Activated effector memory CD4-positive, alpha-beta T cell treated with Interleukin-2 at 50 U/mL for 16 hours (primary cell): Measurements from ENCODE around the gene NEDD4L.

Source experiments
- DNase-seq: peaks from one replicate; pipeline ENCODE4 v3.0.0-alpha.2; 2020

The NEDD4L gene

DNA sequence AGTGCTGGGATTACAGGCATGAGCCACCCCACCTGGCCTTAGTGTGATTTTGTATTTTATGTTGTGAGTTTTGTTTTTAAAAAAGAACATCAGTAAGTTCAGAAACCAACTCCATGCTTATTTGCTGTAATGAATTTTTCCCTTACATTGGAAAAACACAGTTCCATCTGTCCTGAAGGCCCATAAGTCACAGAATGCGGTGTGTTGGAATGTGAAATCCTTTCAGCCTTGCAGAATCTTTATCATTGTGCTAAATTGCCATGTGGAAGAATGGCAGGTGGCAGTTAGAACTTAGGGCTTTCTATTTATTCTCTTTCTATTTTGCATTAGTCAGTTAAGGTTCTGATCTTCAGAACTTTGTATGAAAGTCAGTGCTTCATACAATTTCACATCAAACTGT is 52.6 kb downstream of the NEDD4L start:
- DNase-seq = no peak

DNA sequence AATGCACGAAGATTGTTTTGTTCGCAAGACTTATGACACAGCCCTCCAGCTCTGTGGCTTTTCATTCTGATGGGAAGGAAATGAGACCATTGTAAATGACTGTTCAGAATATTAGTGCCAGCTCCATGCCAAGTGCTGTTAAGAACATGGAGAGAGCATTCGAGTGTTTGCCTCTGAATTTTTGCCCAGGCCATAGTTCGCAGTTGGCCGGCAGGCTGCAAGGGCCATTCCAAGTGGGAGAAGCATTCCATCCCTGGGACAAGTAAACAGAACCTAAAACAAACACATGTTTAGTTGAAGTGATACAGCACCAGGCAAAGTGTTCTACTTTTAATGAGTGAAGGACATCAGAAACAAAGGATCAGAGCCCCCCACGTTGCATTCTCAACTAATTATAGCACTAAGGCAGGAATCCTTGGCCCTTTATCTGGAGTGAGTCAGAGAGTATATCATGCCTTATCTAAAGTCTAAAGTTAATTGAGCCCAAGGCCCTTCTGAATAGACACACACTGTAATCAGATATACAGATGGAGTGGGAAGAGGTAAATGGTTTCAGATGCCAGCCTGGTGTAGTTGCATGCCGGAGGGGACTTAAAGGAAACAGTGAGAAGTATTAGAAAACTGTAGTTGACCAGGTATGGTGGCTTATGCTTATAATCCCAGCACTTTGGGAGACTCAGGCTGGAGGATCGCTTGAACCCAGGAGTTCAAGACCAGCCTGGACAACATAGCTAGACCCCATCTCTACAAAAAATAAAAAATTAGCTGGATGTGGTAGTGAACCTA is 53.3 kb downstream of the NEDD4L start:
- no peak for DNase-seq

DNA sequence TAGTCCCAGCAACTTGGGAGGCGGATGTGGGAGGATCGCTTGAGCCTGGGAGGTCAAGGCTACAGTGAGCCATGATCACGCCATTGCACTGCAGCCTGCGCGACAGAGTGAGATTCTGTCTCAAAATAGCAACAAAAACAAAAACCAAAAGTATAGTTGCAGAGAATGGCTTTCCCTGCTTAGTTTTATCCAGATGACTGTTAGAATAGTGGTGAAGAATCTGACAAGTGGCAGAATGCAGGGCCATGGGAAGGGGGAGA is 53.8 kb downstream of the NEDD4L start:
- DNase-seq = no peak

DNA sequence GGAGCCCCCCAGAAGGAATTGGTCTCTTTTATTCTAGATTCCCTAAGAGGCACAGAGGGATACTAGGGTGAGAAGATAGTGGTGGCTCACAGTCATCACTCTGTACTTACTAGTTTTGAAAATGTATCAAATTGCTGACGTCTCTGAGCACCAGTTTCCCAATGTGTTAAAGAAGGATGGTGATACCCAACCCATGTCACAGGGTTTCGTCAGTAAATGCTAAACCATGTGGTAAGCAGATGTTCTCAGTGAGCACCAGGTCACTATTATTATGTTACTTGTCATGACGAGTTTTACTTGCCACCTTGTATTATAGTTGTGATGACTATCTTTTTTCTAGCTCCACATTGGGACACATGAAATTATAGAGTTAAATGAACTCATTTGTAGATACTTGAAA is 54.7 kb downstream of the NEDD4L start:
- DNase-seq = no peak

DNA sequence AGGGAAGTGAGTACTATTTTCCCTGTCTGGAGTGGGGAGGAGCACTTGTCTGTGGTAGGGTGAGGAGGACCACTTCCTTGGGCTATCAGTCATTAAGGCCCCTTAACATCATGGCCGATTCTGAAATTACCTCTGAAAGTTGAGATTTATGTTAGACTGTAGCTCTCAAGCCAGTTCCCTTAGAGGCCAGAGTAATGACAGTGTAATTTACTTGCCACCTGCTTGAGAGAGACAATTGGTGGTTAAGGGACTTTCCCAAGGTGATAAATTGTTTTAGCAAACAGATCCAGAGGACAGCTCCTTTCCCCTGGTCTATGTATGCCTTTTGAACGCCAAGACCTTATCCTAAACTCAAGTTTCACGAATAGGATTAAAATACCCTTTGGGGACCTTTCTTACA is 56.1 kb downstream of the NEDD4L start:
- no peak for DNase-seq

DNA sequence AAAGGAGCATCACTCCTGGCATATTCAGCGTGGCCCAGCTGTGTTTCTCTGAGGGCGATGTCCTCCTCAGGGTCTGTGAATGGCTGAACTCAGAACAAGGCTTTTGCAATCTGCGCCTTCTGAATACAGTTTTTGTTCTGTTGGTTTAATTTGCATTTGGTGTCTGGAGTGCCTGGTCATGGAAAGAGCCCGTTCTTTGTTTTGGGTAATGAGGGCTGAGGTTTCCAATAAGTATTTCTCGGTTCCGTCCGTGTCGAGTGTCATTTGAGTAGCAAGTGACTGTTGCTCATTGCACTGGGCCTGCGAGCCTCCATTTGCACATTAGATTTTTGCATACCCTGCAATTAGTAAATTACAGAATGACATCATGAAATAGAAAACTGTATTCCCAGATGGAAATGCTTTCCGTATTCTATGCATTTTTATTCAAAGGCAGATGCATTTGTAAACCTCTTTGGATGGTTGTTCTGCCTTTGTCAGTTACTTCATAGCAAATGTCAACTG is 57.3 kb downstream of the NEDD4L start:
- DNase-seq = no peak

DNA sequence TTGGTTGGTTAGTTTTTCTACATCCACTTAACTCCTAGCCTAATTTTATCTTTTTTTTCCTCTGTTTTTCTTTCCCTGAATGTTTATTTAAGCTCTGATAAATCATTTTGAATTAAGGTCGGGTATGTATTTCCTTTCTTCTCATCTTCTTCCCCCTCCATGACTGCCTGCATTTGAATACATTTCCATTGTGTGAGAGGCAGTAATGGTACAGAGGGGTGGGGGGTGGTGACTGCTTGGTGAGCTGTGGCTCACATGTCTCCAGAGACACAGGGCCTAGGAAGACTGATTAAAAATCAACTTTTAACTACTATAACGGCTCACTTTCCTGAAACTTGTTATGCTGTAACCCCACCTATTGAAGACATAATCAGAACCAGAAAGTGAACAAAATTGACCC is 58.0 kb downstream of the NEDD4L start:
- no peak for DNase-seq

DNA sequence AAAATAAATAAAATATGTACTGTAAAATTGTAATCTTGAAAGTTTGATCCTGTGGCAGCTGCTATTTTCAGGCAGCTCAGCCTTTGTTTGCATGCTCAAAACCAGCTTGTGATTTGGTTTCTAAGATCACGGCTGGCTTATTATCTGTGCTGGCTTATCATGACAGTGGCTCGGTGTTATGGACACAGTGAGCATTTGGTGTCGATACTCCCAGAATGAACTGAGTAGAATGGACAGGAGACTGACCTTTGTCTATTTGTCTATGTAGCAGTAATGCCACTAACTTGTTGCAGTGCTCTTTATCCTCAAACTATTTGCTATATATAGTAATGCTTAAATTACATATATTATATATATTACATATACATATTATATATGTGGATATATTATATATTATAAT is 58.8 kb downstream of the NEDD4L start:
- DNase-seq = no peak

DNA sequence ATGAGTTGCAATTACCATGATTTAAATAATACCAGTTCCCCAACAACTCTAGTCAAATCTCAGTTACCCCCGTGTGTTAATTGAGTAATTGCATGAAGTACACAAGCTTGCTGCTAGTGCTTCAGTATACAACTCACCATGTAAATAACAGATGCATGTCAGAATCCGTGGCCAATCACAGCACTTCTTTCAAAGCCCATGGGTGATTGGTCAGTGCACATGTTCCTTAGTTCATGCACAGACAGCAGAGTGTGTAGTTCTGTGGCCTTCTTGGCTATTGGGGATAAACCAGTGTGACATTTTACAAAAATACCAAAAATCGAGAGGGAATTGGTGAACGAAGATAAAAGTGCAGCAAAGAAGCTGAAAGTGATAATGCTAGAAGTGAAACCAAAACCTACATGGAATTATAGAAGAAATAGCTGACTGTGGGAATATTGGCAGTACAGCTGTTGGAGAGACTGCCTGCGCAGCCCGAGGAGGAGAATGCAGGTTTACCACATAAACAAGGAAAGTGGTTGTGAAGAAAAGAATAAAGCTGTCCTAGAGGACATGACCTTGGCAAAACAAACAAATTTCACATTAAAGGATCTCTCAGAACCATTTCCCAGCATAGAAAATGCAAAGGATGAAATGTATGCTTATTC is 59.4 kb downstream of the NEDD4L start:
- no peak for DNase-seq

DNA sequence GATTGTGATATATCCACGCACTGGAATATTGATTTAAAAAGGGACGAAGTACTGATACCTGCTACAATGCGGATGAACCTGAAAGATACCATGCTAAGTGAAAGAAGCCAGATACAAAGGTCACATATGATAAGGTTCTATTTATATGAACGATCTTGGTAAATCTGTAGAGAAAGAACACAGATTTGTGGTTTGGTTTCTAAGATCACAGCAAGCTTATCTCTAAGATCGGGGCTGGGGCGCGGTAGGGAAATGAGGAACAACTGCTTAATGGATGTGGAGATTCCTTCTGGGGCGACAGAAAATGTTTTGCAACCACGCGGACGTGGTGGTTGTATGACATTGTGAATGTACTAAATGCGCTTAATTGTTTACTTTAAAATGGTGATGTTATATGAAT is 60.1 kb downstream of the NEDD4L start:
- DNase-seq = no peak

DNA sequence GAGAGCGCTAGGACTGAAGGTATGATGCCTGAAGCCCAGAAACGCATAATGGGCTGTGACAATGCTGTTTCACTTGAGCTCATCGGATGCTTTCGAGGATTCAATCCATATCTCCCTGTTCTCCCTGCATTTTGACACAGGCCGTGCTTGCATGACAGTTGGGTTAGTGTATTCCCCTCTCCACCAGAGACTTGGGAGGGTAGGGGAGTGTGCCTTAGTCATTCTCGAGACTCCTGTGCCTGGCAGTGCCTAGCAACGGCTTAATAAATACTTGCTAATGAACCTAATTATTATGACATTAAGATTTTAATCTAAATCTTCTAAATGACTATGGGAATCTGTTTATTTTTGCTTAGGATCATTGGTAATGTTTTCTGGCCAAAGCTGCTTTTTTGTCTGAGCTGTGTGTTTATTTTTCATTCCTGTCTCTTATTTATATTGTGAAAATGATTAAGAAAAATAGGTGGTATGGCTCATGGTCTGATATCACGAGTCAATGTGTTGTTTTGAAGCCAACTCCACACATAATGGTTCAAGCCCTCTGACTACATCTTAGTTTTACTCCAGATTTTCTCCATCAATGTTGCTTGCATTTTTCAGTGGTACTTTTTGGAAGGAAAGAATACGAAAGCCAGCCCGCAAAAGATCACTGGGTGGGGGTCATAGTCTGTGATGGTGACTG is 61.3 kb downstream of the NEDD4L start:
- no peak for DNase-seq

DNA sequence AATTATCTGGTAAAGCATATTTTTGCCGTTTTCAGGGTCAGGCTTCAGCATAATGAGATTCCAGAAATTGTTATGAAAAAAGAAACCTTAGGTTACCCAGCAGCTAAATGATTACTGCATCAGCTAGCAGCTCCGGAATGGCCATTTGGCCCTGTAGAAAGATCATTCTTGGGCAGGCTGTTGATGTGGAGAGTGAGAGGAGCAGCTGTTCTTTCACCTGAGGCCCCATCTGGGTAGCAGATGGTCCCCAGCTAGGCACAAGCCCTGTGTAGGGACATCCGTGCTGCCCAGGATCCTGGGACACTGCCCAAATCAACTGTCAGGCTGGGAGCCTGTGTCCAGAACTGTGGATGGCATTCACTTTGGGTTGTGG is 61.8 kb downstream of the NEDD4L start:
- no peak for DNase-seq

DNA sequence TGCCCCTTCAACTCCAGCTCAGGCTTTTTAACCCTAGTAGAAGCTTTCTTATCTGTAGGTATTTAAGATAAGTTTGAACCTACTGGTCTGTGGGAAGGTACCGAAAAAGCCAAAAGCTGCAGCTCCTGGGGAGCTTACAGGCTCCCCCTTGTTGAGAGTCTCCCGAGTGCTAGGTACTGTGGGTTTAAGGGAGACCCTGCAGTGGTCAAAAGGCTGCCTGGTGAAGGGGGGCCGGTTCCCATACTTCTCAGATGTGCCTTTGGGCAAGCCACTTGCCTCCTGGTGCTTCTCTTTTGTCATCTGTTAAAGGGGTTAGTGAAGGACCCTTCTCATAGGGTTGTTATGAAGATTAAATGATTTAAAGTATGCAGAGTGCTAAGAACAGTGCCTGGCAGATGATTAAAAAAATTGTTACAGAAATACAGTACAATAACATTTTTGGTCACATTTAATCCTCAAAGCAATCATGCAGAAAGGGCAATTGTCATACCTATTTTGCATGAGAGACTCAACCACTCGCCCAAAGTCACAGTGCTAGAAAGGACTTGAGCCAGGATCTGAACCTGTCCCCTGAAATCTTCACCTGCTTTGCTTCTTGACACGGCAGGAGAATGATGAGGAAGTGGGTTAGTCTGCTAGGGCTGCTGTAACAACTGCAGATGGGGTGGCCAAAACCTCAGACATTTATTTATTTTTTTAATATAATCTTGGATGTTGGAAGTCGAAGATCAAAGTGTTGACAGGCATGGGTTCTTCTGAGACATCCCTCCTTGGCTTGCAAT is 62.5 kb downstream of the NEDD4L start:
- DNase-seq = no peak

DNA sequence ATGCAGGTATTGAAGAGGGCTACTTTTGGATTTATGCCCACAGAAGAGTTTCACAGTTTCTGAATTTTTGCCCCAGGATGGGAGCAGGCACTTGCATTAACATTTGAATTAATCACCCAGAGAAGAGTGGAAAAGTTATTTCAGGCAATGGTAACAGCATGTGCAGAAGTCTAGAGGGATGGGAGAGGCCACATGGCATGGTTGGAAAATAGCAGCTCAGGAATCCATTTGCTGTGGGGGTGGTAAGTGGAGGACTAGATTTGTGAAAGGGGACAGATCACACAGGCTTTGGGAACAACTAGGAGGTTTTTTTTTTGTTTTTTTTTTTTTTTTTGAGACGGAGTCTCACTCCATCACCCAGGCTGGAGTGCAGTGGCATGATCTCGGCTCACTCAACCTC is 65.2 kb downstream of the NEDD4L start:
- DNase-seq = no peak

DNA sequence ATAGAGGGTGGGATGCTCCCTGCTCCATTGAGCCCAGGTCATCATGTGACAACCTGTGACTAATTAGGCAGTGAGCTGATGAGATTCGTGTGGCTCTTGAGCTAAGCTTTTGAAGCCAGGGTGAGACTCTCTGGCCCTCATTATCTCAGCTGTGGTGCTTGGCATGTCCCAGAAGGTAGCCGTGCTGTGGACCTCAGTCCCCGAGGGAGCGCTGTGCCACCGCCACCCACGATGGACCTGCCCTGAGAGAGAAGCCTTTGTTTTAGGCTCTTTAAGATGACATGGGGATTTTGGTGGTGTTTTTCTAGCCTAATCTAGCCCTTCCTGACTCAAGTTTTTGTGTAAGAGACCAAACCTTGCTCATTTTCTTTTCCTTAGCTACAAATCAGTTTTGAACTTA is 66.4 kb downstream of the NEDD4L start:
- no peak for DNase-seq

DNA sequence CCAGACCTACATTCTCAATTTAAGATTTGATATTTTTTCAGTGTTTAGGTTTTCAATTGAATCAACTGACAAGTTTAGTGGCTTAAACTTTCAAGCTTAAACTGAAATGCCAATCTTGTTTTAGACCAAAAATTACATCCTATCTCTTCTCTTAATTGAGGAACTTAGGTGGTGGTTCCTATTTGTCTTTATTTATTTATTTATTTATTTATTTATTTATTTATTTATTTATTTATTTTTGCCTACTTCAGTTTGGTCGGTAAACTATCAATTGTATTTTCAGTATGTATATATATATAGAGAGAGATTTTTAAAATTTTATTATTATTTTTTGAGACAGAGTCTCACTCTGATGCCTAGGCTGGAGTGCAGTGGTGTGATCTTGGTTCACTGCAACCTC is 68.1 kb downstream of the NEDD4L start:
- no peak for DNase-seq

DNA sequence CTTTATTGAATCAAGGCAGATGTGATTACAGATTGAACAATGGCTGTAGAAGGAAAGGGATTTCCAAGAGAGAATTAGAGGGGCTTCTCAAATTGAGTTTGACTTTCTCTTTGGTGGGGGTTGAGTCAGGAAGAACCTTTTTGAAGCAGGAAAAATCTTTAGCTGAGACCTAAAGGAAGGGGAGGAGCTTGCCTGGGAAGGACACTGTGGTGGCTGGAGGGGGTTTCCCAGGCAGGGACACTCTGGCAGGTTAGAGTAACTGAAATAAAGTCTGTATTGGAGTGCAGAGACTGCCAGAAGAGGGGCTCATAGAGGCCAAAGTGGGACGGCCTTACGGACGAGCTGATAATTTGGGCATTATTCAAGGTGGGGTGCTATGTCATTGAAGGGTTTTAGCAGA is 69.3 kb downstream of the NEDD4L start:
- DNase-seq = no peak

DNA sequence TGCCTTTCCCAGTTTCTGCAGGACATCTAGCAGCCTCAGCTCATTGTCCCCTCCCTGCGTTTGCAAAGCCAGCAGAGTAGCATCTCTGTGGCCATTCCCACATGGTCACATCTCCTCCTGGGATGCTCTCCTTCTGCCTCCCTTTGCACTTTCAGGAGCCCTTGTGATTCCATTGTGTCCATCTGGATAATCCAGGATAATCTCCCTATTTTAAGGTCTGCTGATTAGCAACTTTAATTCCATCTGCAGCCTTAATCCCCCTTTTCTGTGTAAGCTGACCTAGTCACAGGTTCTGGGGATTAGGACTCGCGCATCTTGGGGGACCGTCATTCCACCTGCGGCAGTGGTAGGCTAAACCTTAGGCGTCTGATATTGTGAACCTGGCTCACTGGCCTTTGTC is 70.7 kb downstream of the NEDD4L start:
- DNase-seq = no peak

DNA sequence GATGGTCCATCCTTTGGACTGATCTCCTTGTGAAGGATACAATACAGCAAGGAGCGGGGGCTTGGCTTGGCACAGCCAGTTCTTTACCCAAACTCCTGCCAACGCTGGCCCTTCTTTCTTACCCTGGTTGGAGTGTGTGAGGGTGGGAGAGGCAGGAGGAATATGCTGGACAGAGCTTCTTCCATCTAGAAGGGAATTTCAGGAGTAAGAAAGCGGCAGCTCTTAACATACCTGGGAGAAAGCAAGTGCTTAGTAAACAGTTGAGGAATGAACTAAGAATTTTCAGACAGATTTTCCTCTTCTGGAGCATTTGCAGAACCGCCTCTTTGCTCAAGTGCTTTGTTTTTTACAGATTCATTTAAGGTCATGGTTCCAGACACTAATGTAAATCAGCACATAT is 72.8 kb downstream of the NEDD4L start:
- no peak for DNase-seq

DNA sequence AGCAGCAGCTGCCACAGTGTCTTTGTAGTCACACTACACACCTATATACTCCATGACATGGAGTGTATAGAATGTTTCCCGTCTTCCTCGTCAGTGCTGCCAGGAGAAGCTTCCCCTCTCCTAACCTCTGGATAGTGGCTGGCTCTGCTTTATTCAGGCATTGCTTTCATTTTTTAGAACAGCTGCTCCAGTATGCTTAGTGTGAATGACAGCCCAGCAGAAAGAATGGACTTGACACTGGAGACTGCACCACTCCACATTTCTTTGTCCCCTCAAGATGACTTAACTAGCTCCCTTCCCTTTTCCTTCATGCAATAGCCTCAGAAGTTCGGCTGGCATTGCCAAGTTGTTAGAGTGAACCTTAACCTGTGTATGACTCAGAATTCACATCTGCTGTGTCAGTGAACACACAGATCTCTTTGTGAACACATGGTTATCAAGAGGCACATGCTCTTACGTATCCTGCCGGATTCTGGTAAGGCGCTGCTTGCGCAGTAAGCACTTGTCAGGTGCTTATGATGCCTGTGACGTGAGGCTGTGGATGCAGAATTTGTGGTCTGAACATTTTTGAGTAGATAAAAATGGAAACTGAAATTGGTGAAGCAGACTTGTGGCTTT is 73.9 kb downstream of the NEDD4L start:
- DNase-seq = no peak

DNA sequence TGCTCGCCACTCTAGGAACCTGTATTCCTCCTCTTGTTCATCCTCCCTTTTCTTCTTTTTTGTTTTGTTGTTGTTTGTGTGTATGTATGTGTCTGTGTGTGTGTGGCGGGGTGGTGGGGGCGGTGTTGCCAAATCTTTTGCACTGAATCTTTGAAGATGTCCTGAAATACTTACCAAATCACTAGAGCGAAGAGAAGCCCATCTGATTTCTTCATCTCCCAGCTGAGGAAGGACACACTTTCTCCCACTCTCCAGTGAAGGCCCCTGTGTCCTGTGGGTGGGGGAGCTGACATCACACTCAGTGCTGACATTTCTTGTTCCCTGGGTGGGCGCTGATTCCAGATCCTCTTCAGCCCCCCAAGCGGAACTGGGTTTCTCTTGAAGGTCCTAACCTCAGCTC is 74.5 kb downstream of the NEDD4L start:
- no peak for DNase-seq

DNA sequence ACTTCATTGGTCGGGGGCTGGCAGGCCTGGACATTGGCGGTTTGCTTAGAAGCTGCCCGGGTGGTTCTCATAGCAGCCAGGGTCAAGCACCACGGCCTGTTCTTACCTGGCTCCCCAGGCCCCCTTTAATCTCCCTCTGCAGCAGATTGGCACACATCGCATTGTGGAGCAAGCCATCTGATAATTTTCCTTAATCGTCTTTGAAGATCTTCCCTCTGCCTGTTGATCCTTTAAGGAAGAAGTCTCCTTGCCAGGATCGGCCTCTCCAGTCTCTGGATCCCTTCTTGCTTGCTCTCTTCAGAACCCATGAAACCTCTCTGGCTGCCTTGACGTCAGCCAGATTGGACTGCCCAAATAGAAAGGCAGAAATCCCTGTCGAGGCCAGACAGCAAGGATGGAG is 75.8 kb downstream of the NEDD4L start:
- no peak for DNase-seq

DNA sequence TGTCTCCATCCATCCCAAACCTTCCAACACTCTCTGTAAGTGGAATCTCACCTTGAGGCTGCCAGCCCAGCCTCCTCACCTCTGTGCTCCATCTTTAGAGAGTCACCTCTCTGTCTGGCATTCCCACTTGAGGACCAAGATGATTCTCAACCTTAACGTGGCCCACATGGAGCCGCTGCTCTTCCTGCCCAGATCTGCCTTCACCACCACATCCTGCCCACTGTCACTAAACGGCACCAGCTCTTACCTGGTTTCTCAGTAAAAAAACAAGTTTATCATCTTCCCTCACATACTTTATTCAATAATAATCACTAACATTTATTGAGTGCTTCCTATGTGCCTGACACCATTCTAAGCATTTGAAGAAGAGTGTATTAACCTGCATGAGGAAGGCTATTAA is 80.4 kb downstream of the NEDD4L start:
- no peak for DNase-seq
